ENCODE data around the gene PLET1.

Gene PLET1

DNA sequence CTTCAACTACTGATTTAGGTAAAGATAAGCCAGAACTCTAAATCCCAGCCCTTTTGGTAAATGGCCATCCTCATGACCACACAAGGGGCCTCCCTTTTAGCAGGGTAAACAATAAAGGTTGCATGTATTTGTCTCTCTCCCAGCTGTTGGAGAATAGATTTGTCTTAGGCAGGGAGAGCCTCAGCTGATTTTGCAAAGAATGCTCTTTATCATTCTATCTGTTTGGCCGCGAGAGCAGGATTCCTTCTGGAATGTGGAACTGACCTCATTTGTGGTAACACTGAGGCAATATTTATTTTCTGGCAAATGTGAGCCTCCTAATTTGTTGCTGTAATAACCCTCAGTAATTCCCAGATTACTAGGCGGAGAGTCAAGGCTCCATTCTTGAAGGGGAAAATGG, 19.2 kb downstream of the PLET1 start:
- Histone ChIP-seq H3K4me3 (replicated peaks; ENCODE audit: low read depth, low read length) (no peak overlapping the region), H3K27me3 (replicated peaks; ENCODE audit: control insufficient read depth, insufficient read depth, low read length) (no peaks in the 10 kb centered on the region), H3K36me3 (ENCODE audit: control insufficient read depth, insufficient read depth, low read length) (peaks cover 4% of the 10 kb centered on the region)
- TF ChIP-seq, protein P1, sequence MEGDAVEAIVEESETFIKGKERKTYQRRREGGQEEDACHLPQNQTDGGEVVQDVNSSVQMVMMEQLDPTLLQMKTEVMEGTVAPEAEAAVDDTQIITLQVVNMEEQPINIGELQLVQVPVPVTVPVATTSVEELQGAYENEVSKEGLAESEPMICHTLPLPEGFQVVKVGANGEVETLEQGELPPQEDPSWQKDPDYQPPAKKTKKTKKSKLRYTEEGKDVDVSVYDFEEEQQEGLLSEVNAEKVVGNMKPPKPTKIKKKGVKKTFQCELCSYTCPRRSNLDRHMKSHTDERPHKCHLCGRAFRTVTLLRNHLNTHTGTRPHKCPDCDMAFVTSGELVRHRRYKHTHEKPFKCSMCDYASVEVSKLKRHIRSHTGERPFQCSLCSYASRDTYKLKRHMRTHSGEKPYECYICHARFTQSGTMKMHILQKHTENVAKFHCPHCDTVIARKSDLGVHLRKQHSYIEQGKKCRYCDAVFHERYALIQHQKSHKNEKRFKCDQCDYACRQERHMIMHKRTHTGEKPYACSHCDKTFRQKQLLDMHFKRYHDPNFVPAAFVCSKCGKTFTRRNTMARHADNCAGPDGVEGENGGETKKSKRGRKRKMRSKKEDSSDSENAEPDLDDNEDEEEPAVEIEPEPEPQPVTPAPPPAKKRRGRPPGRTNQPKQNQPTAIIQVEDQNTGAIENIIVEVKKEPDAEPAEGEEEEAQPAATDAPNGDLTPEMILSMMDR (IDR thresholded peaks at IDR 0.05; ENCODE audit: insufficient read depth, low read length, poor library complexity, severe bottlenecking): no peak
- DNase-seq (ENCODE audit: extremely low read depth, insufficient read length): no peak

DNA sequence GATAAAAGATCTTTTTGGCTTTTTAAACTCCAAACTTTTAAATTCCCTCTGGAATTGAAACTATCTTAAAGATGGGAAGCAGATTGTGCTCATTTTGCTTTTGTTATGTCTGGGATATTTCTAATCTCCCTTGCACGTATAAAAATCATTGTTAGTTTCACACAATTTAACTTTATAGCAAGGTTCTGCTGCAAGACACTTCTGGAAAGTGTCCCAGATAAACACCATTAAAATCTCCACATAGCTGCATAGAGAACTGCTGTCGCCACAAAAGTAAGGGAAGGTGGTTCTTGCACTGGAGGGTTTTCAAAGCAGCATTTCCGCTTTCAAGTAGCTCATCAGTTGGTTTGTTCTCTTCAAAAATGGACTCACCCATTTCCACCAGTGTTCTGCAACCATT, 22.6 kb downstream of the PLET1 start:
- TF ChIP-seq, protein P1 (IDR thresholded peaks at IDR 0.05; ENCODE audit: insufficient read depth, low read length, poor library complexity, severe bottlenecking): no peak
- peaks cover 4% of the 10 kb centered on the region for H3K36me3 ChIP-seq (ENCODE audit: control insufficient read depth, insufficient read depth, low read length)
- DNase-seq (ENCODE audit: extremely low read depth, insufficient read length): no peak
- H3K27me3 ChIP-seq (replicated peaks; ENCODE audit: control insufficient read depth, insufficient read depth, low read length): no peaks in the 10 kb centered on the region
- no peak overlapping the region for H3K4me3 ChIP-seq (replicated peaks; ENCODE audit: low read depth, low read length)

GRCh38 chr11:112237451-112237850, 23.2 kb downstream of the PLET1 start:
- no peaks in the 10 kb centered on the region for H3K27me3 ChIP-seq (replicated peaks; ENCODE audit: control insufficient read depth, insufficient read depth, low read length)
- H3K4me3 ChIP-seq (replicated peaks; ENCODE audit: low read depth, low read length): no peak overlapping the region
- TF ChIP-seq, protein P1 (IDR thresholded peaks at IDR 0.05; ENCODE audit: insufficient read depth, low read length, poor library complexity, severe bottlenecking): no peak
- H3K36me3 ChIP-seq (ENCODE audit: control insufficient read depth, insufficient read depth, low read length): peaks cover 4% of the 10 kb centered on the region
- DNase-seq (ENCODE audit: extremely low read depth, insufficient read length): no peak

GRCh38 chr11:112235750-112236390, 24.8 kb downstream of the PLET1 start:
- Histone ChIP-seq H3K4me3 (replicated peaks; ENCODE audit: low read depth, low read length) (no peak overlapping the region), H3K36me3 (ENCODE audit: control insufficient read depth, insufficient read depth, low read length) (peaks cover 4% of the 10 kb centered on the region), H3K27me3 (replicated peaks; ENCODE audit: control insufficient read depth, insufficient read depth, low read length) (no peaks in the 10 kb centered on the region)
- no peak for DNase-seq (ENCODE audit: extremely low read depth, insufficient read length)
- TF ChIP-seq, protein P1 (IDR thresholded peaks at IDR 0.05; ENCODE audit: insufficient read depth, low read length, poor library complexity, severe bottlenecking): no peak

GRCh38 chr11:112231952-112232351, 28.7 kb downstream of the PLET1 start:
- no peak for DNase-seq (ENCODE audit: extremely low read depth, insufficient read length)
- no peak overlapping the region for H3K4me3 ChIP-seq (replicated peaks; ENCODE audit: low read depth, low read length)
- no peaks in the 10 kb centered on the region for H3K27me3 ChIP-seq (replicated peaks; ENCODE audit: control insufficient read depth, insufficient read depth, low read length)
- TF ChIP-seq, protein P1 (IDR thresholded peaks at IDR 0.05; ENCODE audit: insufficient read depth, low read length, poor library complexity, severe bottlenecking): no peak
- peaks cover 5% of the 10 kb centered on the region for H3K36me3 ChIP-seq (ENCODE audit: control insufficient read depth, insufficient read depth, low read length)
